ENCODE data around the gene OR1Q1.
"Not testable (repeated sequence)": the region's sequence is repeated elsewhere in the genome, so short reads cannot be mapped to it uniquely, and the experiment has no call there.

Gene OR1Q1, protein sequence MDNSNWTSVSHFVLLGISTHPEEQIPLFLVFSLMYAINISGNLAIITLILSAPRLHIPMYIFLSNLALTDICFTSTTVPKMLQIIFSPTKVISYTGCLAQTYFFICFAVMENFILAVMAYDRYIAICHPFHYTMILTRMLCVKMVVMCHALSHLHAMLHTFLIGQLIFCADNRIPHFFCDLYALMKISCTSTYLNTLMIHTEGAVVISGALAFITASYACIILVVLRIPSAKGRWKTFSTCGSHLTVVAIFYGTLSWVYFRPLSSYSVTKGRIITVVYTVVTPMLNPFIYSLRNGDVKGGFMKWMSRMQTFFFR

DNA sequence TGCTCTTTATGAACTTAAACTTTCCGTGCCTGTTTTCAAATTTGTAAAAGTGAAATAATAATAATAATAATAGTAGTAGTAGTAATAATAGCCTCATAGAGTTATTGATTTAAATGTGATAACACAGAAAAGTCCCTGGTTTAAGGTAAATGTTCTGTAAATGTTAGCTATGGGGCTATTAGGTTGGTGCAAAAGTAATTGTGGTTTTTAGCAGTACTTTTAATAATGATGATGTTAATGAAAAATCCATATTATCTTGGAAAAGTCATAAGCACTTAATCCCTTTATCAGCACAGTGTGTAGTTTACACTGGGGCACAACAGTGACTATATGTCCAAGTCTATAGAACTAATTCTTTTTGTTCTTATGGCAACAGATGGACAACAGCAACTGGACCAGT is at the start of gene OR1Q1:
Gene OR1Q1 (plus strand): TSS at position 377 of the 400 bp plus-strand sequence. CDS start 0 bp downstream, at position 377.
- DNase-seq (ENCODE audit: low read depth in 3 of 3): no peak

DNA sequence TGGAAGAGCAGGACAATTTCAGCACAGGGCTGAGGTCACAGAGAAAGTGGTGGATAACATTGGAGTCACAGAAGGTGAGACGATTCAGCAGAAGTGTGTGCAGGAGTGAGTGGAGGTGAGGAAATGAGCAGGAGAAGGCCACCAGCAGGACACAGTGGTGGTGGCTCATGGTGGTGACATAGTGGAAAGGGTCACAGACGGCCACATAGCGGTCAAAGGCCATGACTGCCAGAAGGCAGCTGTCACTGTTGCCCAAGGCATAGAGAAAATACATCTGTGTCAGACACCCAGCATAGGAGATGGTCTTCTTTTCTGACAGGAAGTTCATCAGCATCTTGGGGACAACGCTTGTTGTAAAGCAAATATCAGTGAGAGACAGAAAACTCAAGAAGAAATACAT is 46.6 kb upstream of the OR1Q1 start:
- no peak for DNase-seq (ENCODE audit: low read depth in 3 of 3)

DNA sequence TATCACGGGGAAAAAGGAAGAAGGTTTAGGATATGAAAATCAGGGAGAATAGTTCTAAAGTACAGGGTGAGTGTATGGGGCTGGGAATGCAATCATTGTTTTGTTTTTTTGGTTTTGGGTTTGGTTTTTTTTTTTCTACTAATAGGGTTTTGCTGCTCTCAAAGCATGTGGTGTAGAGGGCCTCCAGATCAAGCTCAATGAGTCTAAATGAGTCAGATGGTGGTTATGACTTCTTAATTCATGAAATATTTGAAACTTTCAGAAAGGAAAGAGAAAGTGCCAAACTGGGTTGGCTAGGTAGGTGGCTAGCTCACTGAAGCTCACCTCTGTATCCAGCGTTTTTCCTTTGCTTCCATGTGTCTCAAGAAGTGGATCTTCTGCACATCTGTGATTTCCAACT is 42.1 kb upstream of the OR1Q1 start:
- DNase-seq (ENCODE audit: low read depth in 3 of 3): no peak

- no peak for DNase-seq (ENCODE audit: low read depth in 3 of 3)
Measured at GRCh38 chr9:122579874-122580273, 34.7 kb upstream of the OR1Q1 start.

GRCh38 chr9:122580360-122580759 is 34.2 kb upstream of the OR1Q1 start:
- no peak for DNase-seq (ENCODE audit: low read depth in 3 of 3)

- not testable (repeated sequence) for DNase-seq (ENCODE audit: low read depth in 3 of 3)
Measured at GRCh38 chr9:122583284-122583683, 31.3 kb upstream of the OR1Q1 start, which contains the start of gene OR1L8. OR1L8 (minus strand) TSS chr9:122583384; CDS start chr9:122568477, 14,907 bp downstream.

- DNase-seq (ENCODE audit: low read depth in 3 of 3): no peak
Measured at GRCh38 chr9:122605691-122606090, 8.8 kb upstream of the OR1Q1 start.

DNA sequence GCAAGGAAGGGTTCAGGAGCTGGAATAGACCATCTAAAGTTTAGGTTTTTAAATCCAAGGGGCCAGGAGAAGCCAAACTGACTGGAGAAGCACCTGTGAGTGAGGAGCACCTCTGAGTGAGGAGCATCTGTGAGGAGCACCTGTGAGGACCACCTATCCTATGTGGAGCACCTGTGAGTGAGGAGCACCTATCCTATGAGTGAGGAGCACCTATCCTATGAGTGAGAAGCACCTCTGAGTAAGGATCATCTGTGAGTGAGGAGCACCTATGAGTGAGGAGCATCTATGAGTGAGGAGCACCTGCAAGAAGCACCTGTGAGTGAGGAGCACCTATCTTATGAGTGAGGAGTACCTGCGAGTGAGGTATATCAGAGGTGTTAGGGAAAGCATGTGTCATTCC is 8.0 kb upstream of the OR1Q1 start:
- no peak for DNase-seq (ENCODE audit: low read depth in 3 of 3)

- DNase-seq (ENCODE audit: low read depth in 3 of 3): no peak
Measured at GRCh38 chr9:122609804-122610203, 4.7 kb upstream of the OR1Q1 start.

DNA sequence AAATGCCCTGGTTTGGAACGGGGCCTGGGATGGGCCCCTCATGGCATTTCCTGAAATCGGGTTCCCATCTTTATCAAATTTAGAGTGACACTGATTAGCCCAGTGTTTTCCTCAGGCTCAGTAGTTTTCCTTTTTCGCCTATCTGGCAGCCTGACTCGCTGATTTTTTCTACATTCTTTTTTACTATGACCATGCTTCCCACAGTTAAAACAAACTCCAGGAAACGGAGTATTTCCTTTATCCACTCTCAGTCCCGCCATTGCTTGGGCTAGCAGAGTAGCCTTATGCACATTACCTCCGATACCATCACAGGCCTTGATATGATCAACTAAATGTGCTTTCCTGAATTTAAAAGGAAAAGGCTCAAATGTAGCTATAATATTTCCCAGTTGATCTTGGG is 5.5 kb downstream of the OR1Q1 start:
- DNase-seq (ENCODE audit: low read depth in 3 of 3): no peak

GRCh38 chr9:122642226-122642625 is 27.7 kb downstream of the OR1Q1 start:
- DNase-seq (ENCODE audit: low read depth in 3 of 3): no peak

GRCh38 chr9:122656378-122656777 is 41.8 kb downstream of the OR1Q1 start:
- no peak for DNase-seq (ENCODE audit: low read depth in 3 of 3)

- no peak for DNase-seq (ENCODE audit: low read depth in 3 of 3)
Measured at GRCh38 chr9:122657527-122657926, 43.0 kb downstream of the OR1Q1 start, which contains the start of gene OR1B1. OR1B1 (minus strand) TSS chr9:122657627.

- no peak for DNase-seq (ENCODE audit: low read depth in 3 of 3)
Measured at GRCh38 chr9:122661416-122661815, 46.9 kb downstream of the OR1Q1 start, which contains the start of gene OR1L1. OR1L1 (plus strand) TSS chr9:122661716; CDS start chr9:122661716, 0 bp downstream.
